Measurements from ENCODE around the gene ZNF609.

GRCh38 chr15:64596701-64597476 lies 136.5 kb downstream of the ZNF609 start:
- TF ChIP-seq CTCF (IDR thresholded peaks at IDR 0.05) (no peak), POLR2AphosphoS5 (IDR thresholded peaks at IDR 0.05) (no peak), POLR2A (IDR thresholded peaks at IDR 0.05) (no peak)

Data from suprapubic skin (tissue), 4 donors.